NCI-H82 treated with DMSO at 0.1 percent for 48 hours (cell line): ENCODE data around the gene GABRB3.

Experiments
- DNase-seq: peaks from one replicate; lab custom pipeline; 2025; ENCODE audit not compliant: unreplicated experiment; lab: John Stamatoyannopoulos, UW

The GABRB3 gene

DNA sequence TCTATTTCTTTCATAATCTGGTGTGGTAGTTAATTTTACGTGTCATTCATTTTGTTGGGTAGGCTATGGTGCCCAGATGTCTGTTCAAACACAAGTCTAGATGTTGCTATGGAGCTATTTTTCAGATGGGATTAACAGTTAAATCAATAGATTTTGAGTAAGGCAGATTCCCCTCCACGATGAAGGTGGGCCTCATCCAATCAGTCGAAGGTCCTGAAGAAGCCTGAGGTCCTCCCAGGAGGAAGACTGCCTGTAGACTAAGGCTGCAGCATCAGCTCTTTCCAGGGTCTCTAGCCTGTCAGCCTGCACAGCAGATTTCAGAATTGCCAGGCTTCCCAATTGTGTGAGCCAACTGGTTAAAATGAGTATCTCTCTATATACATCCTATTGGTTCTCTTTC, 92.9 kb downstream of the GABRB3 start:
- no peak for DNase-seq

- no peak for DNase-seq
These were observed 96.8 kb downstream of the GABRB3 start for GRCh38 chr15:26676115-26676514.

DNA sequence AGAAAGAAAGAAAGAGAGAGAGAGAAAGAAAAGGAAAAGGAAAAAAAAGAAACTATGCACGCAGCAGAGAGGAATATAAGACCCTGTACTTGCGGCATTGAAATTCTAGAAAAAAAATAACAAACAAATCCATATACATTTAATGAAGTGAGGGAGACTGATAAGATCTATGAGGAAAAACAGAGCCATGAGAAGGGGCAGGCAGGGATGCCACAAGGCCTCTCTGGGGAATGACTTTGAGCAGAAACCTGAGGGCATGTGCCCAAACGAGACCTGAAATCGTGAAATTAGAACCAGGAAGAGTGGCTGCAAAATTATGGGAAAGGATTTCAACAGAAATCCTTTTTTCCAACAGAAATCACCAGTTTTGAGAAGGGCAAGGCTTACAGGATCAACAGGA, 98.4 kb downstream of the GABRB3 start:
- no peak for DNase-seq

DNA sequence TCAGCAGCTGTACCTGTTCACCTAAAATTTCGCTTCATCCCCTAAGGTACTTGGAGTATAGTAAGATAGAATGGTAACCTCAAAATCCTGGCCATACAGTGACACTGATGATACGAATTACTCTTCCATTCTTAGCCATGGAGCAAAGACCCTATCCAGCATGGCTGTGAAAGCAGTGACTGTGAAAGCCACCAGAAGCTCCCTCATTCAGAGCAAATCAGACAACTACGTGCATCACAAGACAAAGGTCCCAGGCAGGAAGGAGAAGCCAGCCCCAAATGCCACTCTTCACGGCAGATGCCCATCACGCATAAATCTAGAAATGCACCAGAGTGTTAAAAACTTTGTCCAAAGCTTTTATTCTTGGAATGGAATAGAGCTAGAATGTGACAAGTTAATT, 99.4 kb downstream of the GABRB3 start:
- no peak for DNase-seq

DNA sequence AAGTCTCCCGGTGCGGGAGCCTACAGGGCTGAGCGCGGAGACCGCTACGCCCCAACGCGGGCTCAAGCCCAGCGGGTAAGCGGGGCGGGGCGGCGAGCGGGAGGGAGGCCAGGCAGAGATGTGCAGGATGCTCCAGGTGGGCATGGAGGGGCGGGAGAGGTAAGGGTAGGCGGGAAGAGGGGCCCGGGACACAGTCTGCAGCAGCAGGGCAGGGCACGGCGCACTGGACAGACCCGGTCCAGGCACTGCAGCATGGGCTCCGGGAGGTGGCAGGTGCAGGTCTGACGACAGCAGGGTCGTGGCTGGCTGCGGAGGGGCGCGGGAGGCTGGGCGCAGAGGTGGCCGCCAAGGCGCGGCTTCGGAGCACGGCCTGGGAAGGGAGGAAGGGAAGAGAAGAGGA, 102.8 kb downstream of the GABRB3 start:
- no peak for DNase-seq

GRCh38 chr15:26667222-26667988, 105.5 kb downstream of the GABRB3 start:
- no peak for DNase-seq

DNA sequence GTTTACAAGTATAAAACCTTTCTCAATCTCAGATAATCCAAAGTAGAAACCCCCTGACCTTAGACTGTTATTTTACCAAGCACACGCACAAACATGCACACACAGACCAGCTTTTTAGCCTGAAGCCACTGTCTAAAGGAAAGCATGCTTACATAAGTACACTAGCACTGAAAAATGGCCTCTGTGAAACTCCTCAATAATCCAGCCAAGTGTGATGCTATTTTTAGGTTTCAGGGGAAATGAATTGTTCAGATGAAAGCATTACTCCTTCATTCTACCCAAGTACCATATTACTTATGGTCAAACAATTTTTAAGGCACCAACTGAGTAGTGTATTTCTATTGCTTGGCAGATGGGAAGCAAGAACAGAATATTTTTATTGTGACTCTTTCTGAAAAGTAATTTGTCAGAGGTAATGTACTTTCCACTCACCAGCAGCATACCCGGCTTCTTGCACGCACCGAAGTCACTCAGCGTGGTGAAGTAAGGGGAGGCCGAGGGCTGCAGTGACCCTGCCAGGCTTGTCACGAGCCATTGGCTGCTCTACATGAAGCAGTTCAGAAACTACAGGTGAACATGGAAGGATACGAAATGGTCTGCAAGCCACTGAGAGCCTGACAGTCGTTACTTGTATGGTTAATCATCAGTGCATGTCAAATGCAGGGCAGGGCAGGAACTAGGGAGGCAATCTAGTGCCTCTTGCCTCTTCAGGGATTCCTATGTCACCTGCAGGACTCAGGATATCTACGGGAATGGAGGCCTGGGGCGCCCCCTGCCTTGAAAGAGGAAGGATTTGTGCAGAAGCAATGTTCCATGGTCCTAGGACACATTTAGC, 106.7 kb downstream of the GABRB3 start:
- no peak for DNase-seq

DNA sequence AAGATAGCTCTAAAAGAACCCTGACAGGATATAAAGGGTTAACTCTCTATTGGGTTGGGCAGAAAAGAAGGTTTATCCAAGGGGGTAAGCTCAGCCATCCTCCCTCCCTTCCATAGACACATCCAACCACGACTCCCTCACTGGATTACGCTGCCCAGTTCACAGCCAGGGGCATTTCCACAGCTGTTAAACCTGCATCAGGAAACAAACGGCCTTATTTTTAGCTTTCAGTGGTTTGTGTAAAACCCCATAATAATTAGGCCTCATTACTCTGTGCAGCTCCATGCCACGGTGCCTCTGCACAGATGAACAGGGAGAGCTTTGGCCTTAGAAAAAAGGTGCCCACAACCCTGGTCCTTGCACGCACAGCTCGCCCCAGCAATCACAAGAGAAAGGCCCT, 110.6 kb downstream of the GABRB3 start:
- no peak for DNase-seq

DNA sequence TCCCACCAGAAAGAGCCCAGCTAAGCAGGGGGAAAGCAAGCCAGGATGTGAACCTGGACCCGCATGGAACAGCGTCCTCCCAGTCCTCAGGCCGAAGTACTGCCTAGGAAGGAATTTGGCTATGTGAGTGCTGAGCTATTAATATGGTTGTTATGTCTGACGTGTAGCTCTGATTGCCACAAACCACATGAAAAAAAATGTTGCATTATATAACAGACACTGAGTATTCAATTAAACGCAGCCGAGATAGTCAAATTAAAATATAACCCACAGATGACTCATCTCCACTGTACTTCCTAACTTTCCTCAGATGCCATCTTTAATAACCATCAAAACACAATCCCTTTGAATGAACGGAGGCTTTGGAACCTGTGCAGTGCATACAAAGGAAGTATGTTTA, 111.1 kb downstream of the GABRB3 start:
- DNase-seq, result no peak

DNA sequence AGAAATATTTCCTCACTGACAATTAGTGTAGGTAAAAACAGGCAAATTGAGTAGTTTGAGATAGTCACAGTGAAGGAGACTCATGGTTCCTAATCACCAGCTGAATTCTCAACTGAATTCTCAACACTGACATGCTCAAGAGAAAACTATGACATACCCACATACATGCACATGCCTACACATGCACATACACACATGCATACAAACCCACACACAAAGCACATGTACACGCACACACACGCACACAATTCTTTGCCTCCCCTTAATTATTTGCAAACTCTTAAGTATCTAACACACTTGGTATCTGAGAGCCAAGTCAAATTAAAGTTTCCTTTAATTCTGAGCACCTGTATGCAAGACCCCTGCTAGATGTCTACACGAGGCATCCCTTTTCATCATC, 111.8 kb downstream of the GABRB3 start:
- no peak for DNase-seq

- no peak for DNase-seq
These were observed 112.6 kb downstream of the GABRB3 start for GRCh38 chr15:26660241-26660640.

DNA sequence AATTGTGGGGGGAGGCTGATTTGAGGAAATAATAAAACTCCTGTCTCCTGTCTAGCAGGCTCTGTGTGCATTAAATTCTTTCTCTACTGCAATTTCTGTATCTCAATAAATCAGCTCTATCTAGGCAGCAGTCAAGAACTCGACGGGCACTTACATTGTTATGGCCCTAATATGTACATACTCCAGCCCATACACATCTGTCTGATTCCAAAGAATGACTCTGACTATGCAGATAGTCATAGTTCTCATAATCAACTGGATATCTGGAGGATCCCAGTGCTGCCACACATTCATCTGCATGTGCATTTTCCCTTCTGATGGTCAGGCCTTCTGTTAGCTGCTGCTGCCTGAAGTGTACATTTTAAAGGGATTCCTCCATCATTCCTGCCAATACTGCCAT, 114.6 kb downstream of the GABRB3 start:
- no peak for DNase-seq

- no peak for DNase-seq
These were observed 116.8 kb downstream of the GABRB3 start for GRCh38 chr15:26656080-26656479.

- no peak for DNase-seq
These were observed 121.0 kb downstream of the GABRB3 start for GRCh38 chr15:26651909-26652308.

- DNase-seq, result no peak
These were observed 124.2 kb downstream of the GABRB3 start for GRCh38 chr15:26648676-26649075.

DNA sequence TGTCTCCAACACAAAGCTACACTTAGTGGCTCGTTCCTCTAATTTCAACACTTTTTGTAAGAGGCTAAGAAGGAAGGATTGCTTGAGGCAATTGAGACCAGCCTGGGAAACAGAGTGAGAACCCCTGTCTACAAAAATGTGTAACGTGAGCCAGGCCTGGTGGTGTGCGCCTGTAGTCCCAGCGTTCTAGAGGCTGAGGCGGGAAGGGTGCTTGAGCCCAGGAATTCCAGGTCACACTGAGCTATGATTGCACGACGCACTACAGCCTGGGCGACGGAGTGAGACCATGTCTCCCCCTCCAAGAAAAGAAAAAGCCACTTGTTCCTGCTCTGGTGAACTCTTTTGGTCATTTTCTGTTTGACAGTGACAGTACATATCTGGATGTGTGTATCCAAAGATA, 127.9 kb downstream of the GABRB3 start:
- no peak for DNase-seq

DNA sequence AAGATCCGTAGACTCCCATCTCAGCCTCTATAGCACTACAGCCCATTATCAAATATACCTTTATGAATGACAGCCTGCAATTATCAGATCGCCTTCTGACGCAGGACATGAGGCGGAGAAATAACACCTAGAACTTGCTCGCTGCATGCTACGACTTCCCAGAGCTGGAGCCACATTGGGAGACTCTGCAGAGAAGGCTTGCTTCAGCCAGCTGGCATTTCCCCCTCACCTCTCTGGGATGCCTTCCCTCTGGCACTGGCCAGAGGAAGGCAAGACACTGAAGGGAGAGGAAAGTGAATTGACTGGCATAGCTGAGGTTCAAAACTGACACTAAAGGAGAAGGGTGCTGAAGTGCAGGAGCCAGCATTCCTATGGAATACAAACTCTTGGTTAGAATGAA, 131.7 kb downstream of the GABRB3 start:
- DNase-seq, result no peak

- no peak for DNase-seq
These were observed 132.3 kb downstream of the GABRB3 start for GRCh38 chr15:26640601-26641000.

DNA sequence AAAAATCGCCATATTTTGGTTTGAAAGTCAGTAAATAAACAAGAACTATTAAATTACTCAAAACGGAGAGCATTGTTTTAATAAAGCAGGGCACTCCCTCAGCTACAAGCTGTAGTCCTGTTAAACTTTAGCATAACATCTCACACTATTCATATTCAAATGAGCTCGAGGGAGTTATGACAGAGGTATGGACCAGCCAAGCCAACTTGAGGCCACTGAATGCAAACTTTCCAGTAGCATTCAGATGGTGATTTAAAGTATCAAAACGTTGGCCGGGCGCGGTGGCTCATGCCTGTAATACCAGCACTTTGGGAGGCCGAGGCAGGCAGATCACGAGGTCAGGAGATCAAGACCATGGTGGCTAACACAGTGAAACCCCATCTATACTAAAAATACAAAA, 132.9 kb downstream of the GABRB3 start:
- DNase-seq, result no peak

DNA sequence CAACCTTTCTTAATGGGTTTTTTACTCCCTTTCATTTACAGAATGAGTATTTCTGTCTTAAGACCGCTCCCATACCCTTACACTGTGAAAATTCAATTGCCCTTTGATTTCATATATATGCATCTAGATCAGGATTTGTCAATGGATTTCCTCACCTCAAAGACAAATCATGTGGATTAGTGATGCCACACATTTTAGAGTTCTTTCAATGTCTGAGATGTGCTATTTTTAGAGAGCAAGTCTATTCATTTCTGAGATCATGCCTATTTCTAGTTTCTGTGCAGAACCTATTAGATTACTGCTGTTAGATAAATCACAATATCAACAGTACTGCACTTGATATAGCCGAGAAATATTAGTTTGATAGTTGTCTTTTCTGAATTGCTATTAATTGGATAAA, 137.3 kb downstream of the GABRB3 start:
- DNase-seq, result no peak

GRCh38 chr15:26635105-26635504, 137.8 kb downstream of the GABRB3 start:
- DNase-seq, result no peak

DNA sequence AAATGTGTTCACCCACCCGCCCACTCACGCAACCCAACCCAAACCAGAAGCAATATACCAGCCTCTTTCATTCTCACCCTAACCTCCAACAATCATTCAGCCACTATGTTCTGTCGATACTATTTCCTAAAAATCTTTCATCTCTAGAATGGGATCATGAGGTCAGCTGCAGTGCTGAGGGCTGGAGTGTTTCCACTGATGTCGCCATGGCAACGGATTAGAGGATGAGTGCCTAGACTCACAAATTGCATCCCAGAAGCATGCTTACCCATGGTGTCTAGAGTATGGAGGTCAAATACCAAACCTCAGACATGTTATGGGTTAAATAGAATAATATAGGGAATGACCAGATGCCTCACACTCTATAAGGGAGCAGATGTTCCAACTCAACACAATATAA, 138.5 kb downstream of the GABRB3 start:
- DNase-seq, result no peak

GRCh38 chr15:26632500-26632899, 140.4 kb downstream of the GABRB3 start:
- no peak for DNase-seq
